T-cell (primary cell): ENCODE measurements around the gene FLOT2. TPM values are rescaled to one million over a fixed set of nuclear protein-coding genes. Genes with fewer than 3 reads are reported as not detected.
A peak's percentile ranks its signal among the peaks of the same experiment; 100 is the strongest.

ENCODE experiments used
- ATAC-seq, 4 experiments: fragments of 200-7000 bp in 3 of 4; fragments of 150-1000 bp in 1 of 4; cut with Tn5 transposase; replicated peaks in 1 of 4; 1 replicate in 3 of 4; 2 replicates in 1 of 4; pipeline ENCODE4 v1.10.0; 2021; ENCODE audit warnings: moderate library complexity in 3 of 4, mild to moderate bottlenecking in 2 of 4, moderate number of reproducible peaks in 1 of 4
- CTCF ChIA-PET, 2 donors: fragments of 300-600 bp; sonication (Branson Sonifier 250); formaldehyde crosslinking; loops; one replicate each; lab custom pipeline; 2022; ENCODE audit warnings: antibody characterized with exemption in 2 of 2; lab: Charles Lee
- POLR2A ChIA-PET, 2 donors: fragments of 300-600 bp; sonication (Branson Sonifier 250); formaldehyde crosslinking; loops; one replicate each; lab custom pipeline; 2022; ENCODE audit warnings: antibody characterized with exemption in 2 of 2; lab: Charles Lee
- DNase-seq, 35 experiments: peaks; one replicate each; pipeline versions ENCODE4 v3.0.0 to v3.0.0-alpha.2; 2013 to 2023
- H3K27ac ChIP-seq: one replicate; pipeline ENCODE4 v1.5.1; 2013; ENCODE audit warnings: low read length
- H3K27me3 ChIP-seq, 2 experiments: replicated peaks in 1 of 2; 1 replicate in 1 of 2; 2 replicates in 1 of 2; pipeline versions ENCODE4 v1.6.1 to v1.7.0; 2013; ENCODE audit warnings: low read length in 1 of 2, mixed read lengths in 1 of 2; ENCODE audit not compliant: control insufficient read depth in 2 of 2, insufficient read depth in 2 of 2; ENCODE audit errors: extremely low read depth in 1 of 2
- H3K36me3 ChIP-seq, 2 donors: 1 replicate in 1 of 2; 2 replicates in 1 of 2; pipeline versions ENCODE4 v1.6.1 to v1.7.0; 2013; ENCODE audit warnings: low read length in 1 of 2; ENCODE audit not compliant: control insufficient read depth in 2 of 2, insufficient read depth in 1 of 2; ENCODE audit errors: extremely low read depth in 1 of 2
- H3K4me1 ChIP-seq, 2 experiments: 1 replicate in 1 of 2; 2 replicates in 1 of 2; pipeline versions ENCODE4 v1.6.1 to v1.7.0; 2013; ENCODE audit warnings: low read length in 2 of 2, mixed read lengths in 1 of 2; ENCODE audit not compliant: insufficient read depth in 2 of 2, control insufficient read depth in 1 of 2; ENCODE audit errors: extremely low read depth in 1 of 2
- H3K4me3 ChIP-seq, 2 donors: 1 replicate in 1 of 2; 2 replicates in 1 of 2; pipeline versions ENCODE4 v1.5.1 to v1.7.0; 2013; ENCODE audit warnings: mild to moderate bottlenecking in 2 of 2, low read length in 1 of 2, moderate library complexity in 1 of 2; ENCODE audit not compliant: control insufficient read depth in 1 of 2; ENCODE audit errors: extremely low read depth in 1 of 2
- H3K9me3 ChIP-seq: 2 replicates; pipeline ENCODE4 v1.7.0; 2013
- H3K27ac Mint-ChIP-seq, 2 donors: one replicate each; pipeline ENCODE4 v1.8.0; 2020 to 2021; ENCODE audit warnings: mild to moderate bottlenecking in 2 of 2, mixed read lengths in 2 of 2
- H3K27me3 Mint-ChIP-seq, 2 donors: one replicate each; pipeline ENCODE4 v1.8.0; 2021 to 2022; ENCODE audit warnings: mixed read lengths in 2 of 2
- H3K36me3 Mint-ChIP-seq: one replicate; pipeline ENCODE4 v1.8.0; 2021; ENCODE audit warnings: mixed read lengths
- H3K4me1 Mint-ChIP-seq, 3 donors: one replicate each; pipeline ENCODE4 v1.8.0; 2020 to 2022; ENCODE audit warnings: mixed read lengths in 3 of 3, mild to moderate bottlenecking in 1 of 3
- H3K4me3 Mint-ChIP-seq, 3 donors: one replicate each; pipeline ENCODE4 v1.8.0; 2020 to 2022; ENCODE audit warnings: mild to moderate bottlenecking in 3 of 3, mixed read lengths in 3 of 3, moderate library complexity in 3 of 3
- H3K9me3 Mint-ChIP-seq, 3 donors: one replicate each; pipeline ENCODE4 v1.8.0; 2020 to 2022; ENCODE audit warnings: mixed read lengths in 3 of 3
- WGBS: methylation state at CpG from one replicate; pipeline ENCODE4 v1.1.5; 2013; ENCODE audit warnings: missing lambda C conversion rate; ENCODE audit not compliant: insufficient coverage; 5-methylcytosine and 5-hydroxymethylcytosine counted together
- total RNA-seq, 35 experiments: library from RNA in 6 of 35; stranded (reverse) in 6 of 35; fragments of 120-200 nt in 1 of 35; gene quantifications; one replicate each; pipeline versions ENCODE4 v1.2.1 to v1.2.4 and lab custom pipeline; 2013 to 2026

FLOT2 gene
- total RNA-seq, 5 donors from 2014 or later (not counting 1 experiment from before 2014, with no cell fraction given) = 138 to 256 (median 235) TPM

DNA sequence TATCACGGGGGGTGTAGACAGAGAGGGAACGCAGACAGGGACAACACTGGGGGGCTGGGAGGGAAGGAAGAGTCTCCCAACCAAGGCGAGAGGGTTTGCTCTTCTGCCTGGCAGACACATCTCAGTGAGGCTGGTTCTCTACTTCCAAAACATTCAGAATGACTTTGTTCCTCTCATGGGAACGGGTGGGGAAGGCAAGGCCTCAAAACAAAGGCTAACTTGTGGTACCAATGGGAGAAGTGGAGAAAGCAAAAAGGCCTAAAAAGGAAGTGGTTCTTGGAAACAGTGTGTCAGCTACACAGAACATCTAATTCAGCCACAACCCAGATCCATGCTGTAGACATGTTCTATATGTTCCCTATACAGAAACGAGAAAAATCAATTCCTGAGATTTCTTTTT is 7.5 kb downstream of the FLOT2 start:
- DNase-seq (no peak), ATAC-seq (no peak)
- H3K4me3 Mint-ChIP-seq = no peak overlapping the region
- H3K4me1 Mint-ChIP-seq = peaks cover 53 to 64% (median 54%) of the 10 kb centered on the region in 3 donors
- no peaks in the 10 kb centered on the region for H3K27me3 Mint-ChIP-seq
- H3K36me3 Mint-ChIP-seq = peaks cover 14% of the 10 kb centered on the region
- H3K9me3 ChIP-seq = no peaks in the 10 kb centered on the region
- H3K9me3 Mint-ChIP-seq = no peaks in the 10 kb centered on the region
- H3K27ac ChIP-seq = no peak overlapping the region
- peak overlapping the region in 1 of 2 donors; percentile 46 for H3K27ac Mint-ChIP-seq
- ChIA-PET POLR2A (interaction anchor here in 1 of 2 donors (0.7 kb wide), 1 partner anchor 444 kb away, joined by 4 read pairs; no protein-coding TSS in a partner anchor), CTCF (no interaction called here)
- H3K4me3 ChIP-seq = no peak overlapping the region
- H3K36me3 ChIP-seq = peaks cover 6 to 42% of the 10 kb centered on the region in 2 donors
- H3K4me1 ChIP-seq = peaks cover 8 to 48% of the 10 kb centered on the region in 2 experiments
- H3K27me3 ChIP-seq = no peaks in the 10 kb centered on the region
- no CpG with 5 or more reads among the region's 5 CpGs for WGBS

DNA sequence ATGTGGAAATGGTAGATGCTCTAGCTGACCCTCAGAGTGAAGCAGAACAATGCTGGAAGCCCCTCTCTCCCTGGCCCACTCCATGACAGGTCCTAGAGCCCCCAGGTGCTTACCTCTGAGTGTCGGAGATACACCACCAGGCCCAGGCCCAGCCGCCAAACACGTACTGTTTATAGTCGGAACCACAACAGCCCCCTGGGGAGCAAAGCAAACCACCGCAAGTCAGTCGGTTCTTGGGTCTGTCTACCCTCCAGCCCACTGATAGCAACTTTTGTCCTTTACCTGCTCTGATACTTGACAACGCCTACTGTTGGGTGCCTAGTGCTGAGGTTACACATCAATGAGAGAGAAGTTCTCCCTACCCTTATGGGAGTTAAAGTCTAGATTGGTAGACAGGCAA is 8.7 kb downstream of the FLOT2 start:
- DNase-seq (no peak), ATAC-seq (no peak)
- peaks cover 8 to 37% of the 10 kb centered on the region in 2 experiments for H3K4me1 ChIP-seq
- Mint-ChIP-seq H3K36me3 (peaks cover 21% of the 10 kb centered on the region), H3K4me1 (peaks cover 46 to 60% (median 53%) of the 10 kb centered on the region in 3 donors), H3K27ac (no peak overlapping the region), H3K4me3 (no peak overlapping the region), H3K9me3 (no peaks in the 10 kb centered on the region), H3K27me3 (no peaks in the 10 kb centered on the region)
- ChIA-PET POLR2A (no interaction called here), CTCF (no interaction called here)
- H3K9me3 ChIP-seq = no peaks in the 10 kb centered on the region
- H3K27me3 ChIP-seq = no peaks in the 10 kb centered on the region
- no peak overlapping the region for H3K27ac ChIP-seq
- peaks cover 6 to 54% of the 10 kb centered on the region in 2 donors for H3K36me3 ChIP-seq
- H3K4me3 ChIP-seq = no peak overlapping the region
- 100% methylated on average over 3 of the region's 7 CpGs for WGBS

DNA sequence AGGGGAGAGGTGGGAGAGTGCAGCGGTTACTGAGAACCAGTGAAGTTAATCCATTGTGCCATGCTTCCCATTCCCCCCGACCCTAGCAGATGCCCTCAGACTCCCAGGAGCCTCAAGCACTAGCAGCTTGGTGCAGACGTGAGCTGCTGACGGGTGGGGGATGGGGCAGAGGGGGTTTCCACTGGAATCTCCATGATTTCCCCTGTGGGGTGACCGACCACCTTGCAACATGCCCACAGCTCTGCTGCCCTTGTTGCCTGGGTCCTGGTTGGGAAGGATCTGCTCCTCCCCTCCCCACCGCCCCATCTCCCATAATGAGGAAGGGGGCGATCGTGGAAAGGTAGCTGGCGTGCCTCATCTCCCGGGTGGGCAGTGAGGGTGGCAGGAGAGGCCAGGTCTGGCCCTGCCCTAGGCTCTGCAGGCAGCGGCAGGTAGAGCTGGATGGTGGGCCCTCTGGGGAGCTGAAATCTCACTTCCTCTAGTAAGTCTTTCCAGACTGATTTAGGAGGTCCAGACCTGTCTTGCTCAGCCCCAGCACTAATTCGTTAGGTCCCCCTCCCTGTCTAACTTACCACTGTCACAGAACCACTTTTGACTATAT is 9.6 kb downstream of the FLOT2 start:
- H3K36me3 ChIP-seq = peaks cover 6 to 63% of the 10 kb centered on the region in 2 donors
- peaks cover 38 to 52% (median 45%) of the 10 kb centered on the region in 3 donors for H3K4me1 Mint-ChIP-seq
- POLR2A ChIA-PET = interaction anchor here in 1 of 2 donors (0.6 kb wide), 1 partner anchor 34 kb away, joined by 4 read pairs; no protein-coding TSS in a partner anchor

DNA sequence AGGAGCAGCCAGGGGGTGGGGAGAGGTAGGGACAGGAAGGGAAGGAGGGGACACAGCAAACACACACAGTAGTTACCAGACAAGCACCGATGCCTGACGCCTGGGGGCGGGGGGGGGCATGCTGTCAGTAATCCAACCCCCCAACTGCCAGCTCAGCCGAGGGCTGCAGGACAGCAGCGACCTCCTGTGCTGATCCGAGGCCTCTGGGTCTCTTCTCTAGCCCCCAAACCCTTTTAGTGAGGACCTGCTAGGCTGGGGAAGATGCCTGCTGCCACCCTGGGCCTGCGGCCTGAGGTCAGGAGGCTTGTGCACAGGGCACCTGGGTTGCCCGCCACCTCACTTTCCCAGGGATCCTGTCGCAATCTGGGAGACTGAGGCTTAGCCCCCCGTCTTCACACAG is 11.6 kb downstream of the FLOT2 start:
- CTCF ChIA-PET = no interaction called here
- WGBS = 100% methylated on average over 6 of the region's 10 CpGs

More for the DNA sequence above, 9.6 kb downstream of the FLOT2 start:
- 100% methylated on average over 2 of the region's 12 CpGs for WGBS
- no peak overlapping the region for H3K27ac ChIP-seq
- Mint-ChIP-seq H3K36me3 (peaks cover 25% of the 10 kb centered on the region), H3K4me3 (no peak overlapping the region), H3K9me3 (no peaks in the 10 kb centered on the region), H3K27ac (no peak overlapping the region), H3K27me3 (no peaks in the 10 kb centered on the region)
- no peaks in the 10 kb centered on the region for H3K9me3 ChIP-seq
- peaks cover 5 to 30% of the 10 kb centered on the region in 2 experiments for H3K4me1 ChIP-seq
- ATAC-seq (no peak), DNase-seq (no peak)
- no peak overlapping the region for H3K4me3 ChIP-seq
- no peaks in the 10 kb centered on the region for H3K27me3 ChIP-seq
- CTCF ChIA-PET = no interaction called here

DNA sequence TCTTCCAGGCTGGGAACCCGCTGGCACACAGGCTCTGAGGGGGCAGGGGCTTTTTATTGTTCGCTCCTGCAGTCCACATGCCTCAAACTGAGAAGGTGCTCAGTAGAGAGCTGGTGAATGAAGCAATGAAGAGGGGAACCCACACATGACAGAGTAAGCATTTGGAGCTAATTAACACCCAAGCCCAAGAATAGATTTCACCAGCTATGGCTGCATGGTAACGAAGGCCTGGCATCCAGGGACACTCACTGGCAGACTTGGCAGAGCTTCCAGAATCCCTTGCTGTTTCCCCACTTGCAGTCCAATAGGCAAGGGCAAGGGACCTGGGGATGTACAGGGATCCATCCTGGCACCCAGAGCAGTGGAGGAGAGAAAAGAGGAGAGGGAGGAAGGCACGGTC is 12.2 kb downstream of the FLOT2 start:
- Histone ChIP-seq H3K4me1 (peaks cover 0 to 15% of the 10 kb centered on the region in 2 experiments), H3K27ac (no peak overlapping the region), H3K4me3 (no peak overlapping the region), H3K36me3 (peaks cover 8 to 79% of the 10 kb centered on the region in 2 donors), H3K27me3 (no peaks in the 10 kb centered on the region), H3K9me3 (no peaks in the 10 kb centered on the region)
- H3K9me3 Mint-ChIP-seq = no peaks in the 10 kb centered on the region
- H3K4me1 Mint-ChIP-seq = peaks cover 16 to 30% (median 20%) of the 10 kb centered on the region in 3 donors
- H3K36me3 Mint-ChIP-seq = peaks cover 39% of the 10 kb centered on the region
- ATAC-seq (no peak), DNase-seq (no peak)
- H3K4me3 Mint-ChIP-seq = no peak overlapping the region
- H3K27ac Mint-ChIP-seq = no peak overlapping the region
- no peaks in the 10 kb centered on the region for H3K27me3 Mint-ChIP-seq
- WGBS = 100% methylated on average over 2 of the region's 4 CpGs
- ChIA-PET CTCF (no interaction called here), POLR2A (no interaction called here)

More for the DNA sequence above, 11.6 kb downstream of the FLOT2 start:
- H3K4me1 Mint-ChIP-seq = peaks cover 19 to 34% (median 26%) of the 10 kb centered on the region in 3 donors
- H3K27ac ChIP-seq = no peak overlapping the region
- H3K27ac Mint-ChIP-seq = no peak overlapping the region
- no peak overlapping the region for H3K4me3 ChIP-seq
- no peaks in the 10 kb centered on the region for H3K9me3 Mint-ChIP-seq
- DNase-seq (no peak), ATAC-seq (no peak)
- H3K36me3 Mint-ChIP-seq = peaks cover 37% of the 10 kb centered on the region
- no peaks in the 10 kb centered on the region for H3K27me3 Mint-ChIP-seq
- H3K9me3 ChIP-seq = no peaks in the 10 kb centered on the region
- no peaks in the 10 kb centered on the region for H3K27me3 ChIP-seq
- H3K36me3 ChIP-seq = peaks cover 6 to 73% of the 10 kb centered on the region in 2 donors
- no peak overlapping the region for H3K4me3 Mint-ChIP-seq
- H3K4me1 ChIP-seq = peaks cover 0 to 17% of the 10 kb centered on the region in 2 experiments
- POLR2A ChIA-PET = no interaction called here

DNA sequence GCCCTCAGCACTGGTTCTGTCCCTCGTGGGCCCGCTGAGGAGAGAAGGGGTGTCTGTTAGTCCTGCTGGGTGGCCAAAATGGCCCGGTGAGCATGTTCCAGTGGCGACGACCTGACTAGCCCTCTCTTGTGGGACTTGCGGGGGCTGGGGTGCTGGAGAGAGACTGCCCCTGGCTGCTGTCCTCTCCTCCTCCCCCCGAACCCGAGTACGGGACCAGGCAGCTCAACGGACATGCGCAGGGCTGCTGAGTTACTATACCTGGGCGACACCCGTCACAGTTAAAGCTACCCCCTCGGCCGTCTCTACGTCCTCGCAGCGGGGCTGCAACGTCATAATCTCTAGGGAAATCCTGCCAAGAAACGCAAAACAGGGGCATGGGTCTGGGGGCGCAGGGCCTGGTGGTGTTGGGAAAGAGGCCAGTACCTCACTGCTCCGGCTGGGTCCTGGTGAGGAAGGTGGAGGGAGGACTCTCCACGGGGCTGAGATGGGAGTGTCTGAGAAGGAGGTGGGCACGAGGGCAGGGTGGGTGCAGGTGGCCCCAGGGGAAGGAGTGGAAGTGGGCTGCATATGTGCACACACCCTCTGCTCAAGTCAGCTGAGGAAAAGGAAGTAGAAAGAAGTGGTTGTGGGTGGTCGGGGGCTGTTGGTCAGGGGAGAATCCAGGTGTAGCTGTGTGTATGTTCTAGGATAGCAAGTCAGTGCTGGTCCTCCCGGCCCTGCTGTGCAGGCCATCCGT is 13.4 kb downstream of the FLOT2 start:
- H3K27ac ChIP-seq = no peak overlapping the region
- H3K4me3 Mint-ChIP-seq = no peak overlapping the region
- H3K27ac Mint-ChIP-seq = no peak overlapping the region
- ChIA-PET POLR2A (no interaction called here), CTCF (no interaction called here)
- no peak for ATAC-seq
- H3K4me1 ChIP-seq = peaks cover 0 to 14% of the 10 kb centered on the region in 2 experiments
- no peaks in the 10 kb centered on the region for H3K27me3 Mint-ChIP-seq
- H3K4me3 ChIP-seq = no peak overlapping the region
- no peaks in the 10 kb centered on the region for H3K9me3 Mint-ChIP-seq
- no peaks in the 10 kb centered on the region for H3K9me3 ChIP-seq
- peaks cover 17 to 91% of the 10 kb centered on the region in 2 donors for H3K36me3 ChIP-seq
- H3K4me1 Mint-ChIP-seq = peaks cover 13 to 24% (median 14%) of the 10 kb centered on the region in 3 donors
- no peaks in the 10 kb centered on the region for H3K27me3 ChIP-seq
- WGBS = 89% methylated on average over 24 of the region's 27 CpGs
- no peak for DNase-seq
- peaks cover 46% of the 10 kb centered on the region for H3K36me3 Mint-ChIP-seq
